ENCODE data around the gene BOD1L2.

GRCh38 chr18:57195341-57195740 lies 48.5 kb downstream of the BOD1L2 start:
- TF ChIP-seq CTCF (IDR thresholded peaks at IDR 0.05) (no peak), POLR2A (IDR thresholded peaks at IDR 0.05) (no peak)
